BE2C (cell line): ENCODE measurements around the gene MIPEP.

Experiments used
- DNase-seq: peaks from one replicate; pipeline ENCODE4 v3.0.0-alpha.2; 2020
- H3K27me3 ChIP-seq: fragments of 250-450 bp; sonication (Bioruptor Pico); 2 replicates; pipeline ENCODE4 v1.5.1; 2020; ENCODE audit warnings: mild to moderate bottlenecking
- H3K36me3 ChIP-seq: fragments of 250-450 bp; sonication (Bioruptor Pico); 2 replicates; pipeline ENCODE4 v1.5.1; 2020; ENCODE audit warnings: mild to moderate bottlenecking
- H3K4me1 ChIP-seq: fragments of 250-450 bp; sonication (Bioruptor Pico); 2 replicates; pipeline ENCODE4 v1.5.1; 2020
- H3K4me3 ChIP-seq: 2 replicates; pipeline ENCODE4 v1.5.1; 2011; ENCODE audit warnings: low read depth, low read length
- H3K9me3 ChIP-seq: fragments of 250-450 bp; sonication (Bioruptor Pico); 2 replicates; pipeline ENCODE4 v1.5.1; 2020
- CTCF ChIP-seq: IDR thresholded peaks from 2 replicates; pipeline ENCODE4 v1.5.1; 2012; ENCODE audit warnings: mild to moderate bottlenecking, low read depth, low read length

Gene MIPEP

GRCh38 chr13:23808803-23809202, 80.4 kb downstream of the MIPEP start:
- no peaks in the 10 kb centered on the region for H3K27me3 ChIP-seq
- H3K4me1 ChIP-seq, result peaks cover 10% of the 10 kb centered on the region
- H3K9me3 ChIP-seq, result no peaks in the 10 kb centered on the region

GRCh38 chr13:23806874-23807526, 82.2 kb downstream of the MIPEP start:
- TF ChIP-seq CTCF, result no peak
- no peaks in the 10 kb centered on the region for H3K9me3 ChIP-seq
- no peak overlapping the region for H3K4me3 ChIP-seq
- H3K4me1 ChIP-seq, result peaks cover 5% of the 10 kb centered on the region
- DNase-seq, result no peak
- H3K27me3 ChIP-seq, result no peaks in the 10 kb centered on the region
- H3K36me3 ChIP-seq, result no peaks in the 10 kb centered on the region

More at GRCh38 chr13:23808803-23809202, 80.4 kb downstream of the MIPEP start:
- Histone ChIP-seq H3K36me3 (no peaks in the 10 kb centered on the region), H3K4me3 (no peak overlapping the region)
- no peak for DNase-seq
- TF ChIP-seq CTCF, result no peak

- H3K9me3 ChIP-seq, result no peaks in the 10 kb centered on the region
- H3K4me1 ChIP-seq, result peaks cover 5% of the 10 kb centered on the region
- no peak for TF ChIP-seq CTCF
- DNase-seq, result no peak
- H3K36me3 ChIP-seq, result no peaks in the 10 kb centered on the region
- H3K27me3 ChIP-seq, result no peaks in the 10 kb centered on the region
- no peak overlapping the region for H3K4me3 ChIP-seq
Measured at GRCh38 chr13:23805821-23806220, 83.4 kb downstream of the MIPEP start.

- H3K4me1 ChIP-seq, result peaks cover 5% of the 10 kb centered on the region
- no peaks in the 10 kb centered on the region for H3K9me3 ChIP-seq
- H3K4me3 ChIP-seq, result no peak overlapping the region
- no peaks in the 10 kb centered on the region for H3K36me3 ChIP-seq
- H3K27me3 ChIP-seq, result no peaks in the 10 kb centered on the region
- DNase-seq, result no peak
- TF ChIP-seq CTCF, result no peak
Measured at GRCh38 chr13:23805122-23805521, 84.1 kb downstream of the MIPEP start.

- Histone ChIP-seq H3K4me1 (peaks cover 5% of the 10 kb centered on the region), H3K9me3 (no peaks in the 10 kb centered on the region), H3K36me3 (no peaks in the 10 kb centered on the region), H3K4me3 (no peak overlapping the region), H3K27me3 (no peaks in the 10 kb centered on the region)
- DNase-seq, result no peak
- TF ChIP-seq CTCF, result no peak
Measured at GRCh38 chr13:23804166-23804565, 85.0 kb downstream of the MIPEP start.

- Histone ChIP-seq H3K4me1 (peaks cover 5% of the 10 kb centered on the region), H3K27me3 (no peaks in the 10 kb centered on the region), H3K36me3 (no peaks in the 10 kb centered on the region; the same call in 1 of the 2 replicates), H3K4me3 (no peak overlapping the region), H3K9me3 (no peaks in the 10 kb centered on the region)
- no peak for DNase-seq
- TF ChIP-seq CTCF, result no peak
Measured at GRCh38 chr13:23801141-23801540, 88.1 kb downstream of the MIPEP start.
